Stimulated activated CD8-positive, alpha-beta memory T cell treated with anti-CD3 and anti-CD28 coated beads, Interleukin-7, amount 100 ng/mL, for 48 hours (primary cell): ENCODE results near the gene HNRNPH1.
"Not testable (repeated sequence)": the region's sequence is repeated elsewhere in the genome, so short reads cannot be mapped to it uniquely, and the experiment has no call there.

Source experiments
- DNase-seq, 2 donors: peaks; one replicate each; pipeline ENCODE4 v3.0.0-alpha.2; 2020; ENCODE audit warnings: low read depth in 1 of 2; ENCODE audit errors: extremely low read depth in 1 of 2

The HNRNPH1 gene, protein sequence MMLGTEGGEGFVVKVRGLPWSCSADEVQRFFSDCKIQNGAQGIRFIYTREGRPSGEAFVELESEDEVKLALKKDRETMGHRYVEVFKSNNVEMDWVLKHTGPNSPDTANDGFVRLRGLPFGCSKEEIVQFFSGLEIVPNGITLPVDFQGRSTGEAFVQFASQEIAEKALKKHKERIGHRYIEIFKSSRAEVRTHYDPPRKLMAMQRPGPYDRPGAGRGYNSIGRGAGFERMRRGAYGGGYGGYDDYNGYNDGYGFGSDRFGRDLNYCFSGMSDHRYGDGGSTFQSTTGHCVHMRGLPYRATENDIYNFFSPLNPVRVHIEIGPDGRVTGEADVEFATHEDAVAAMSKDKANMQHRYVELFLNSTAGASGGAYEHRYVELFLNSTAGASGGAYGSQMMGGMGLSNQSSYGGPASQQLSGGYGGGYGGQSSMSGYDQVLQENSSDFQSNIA

DNA sequence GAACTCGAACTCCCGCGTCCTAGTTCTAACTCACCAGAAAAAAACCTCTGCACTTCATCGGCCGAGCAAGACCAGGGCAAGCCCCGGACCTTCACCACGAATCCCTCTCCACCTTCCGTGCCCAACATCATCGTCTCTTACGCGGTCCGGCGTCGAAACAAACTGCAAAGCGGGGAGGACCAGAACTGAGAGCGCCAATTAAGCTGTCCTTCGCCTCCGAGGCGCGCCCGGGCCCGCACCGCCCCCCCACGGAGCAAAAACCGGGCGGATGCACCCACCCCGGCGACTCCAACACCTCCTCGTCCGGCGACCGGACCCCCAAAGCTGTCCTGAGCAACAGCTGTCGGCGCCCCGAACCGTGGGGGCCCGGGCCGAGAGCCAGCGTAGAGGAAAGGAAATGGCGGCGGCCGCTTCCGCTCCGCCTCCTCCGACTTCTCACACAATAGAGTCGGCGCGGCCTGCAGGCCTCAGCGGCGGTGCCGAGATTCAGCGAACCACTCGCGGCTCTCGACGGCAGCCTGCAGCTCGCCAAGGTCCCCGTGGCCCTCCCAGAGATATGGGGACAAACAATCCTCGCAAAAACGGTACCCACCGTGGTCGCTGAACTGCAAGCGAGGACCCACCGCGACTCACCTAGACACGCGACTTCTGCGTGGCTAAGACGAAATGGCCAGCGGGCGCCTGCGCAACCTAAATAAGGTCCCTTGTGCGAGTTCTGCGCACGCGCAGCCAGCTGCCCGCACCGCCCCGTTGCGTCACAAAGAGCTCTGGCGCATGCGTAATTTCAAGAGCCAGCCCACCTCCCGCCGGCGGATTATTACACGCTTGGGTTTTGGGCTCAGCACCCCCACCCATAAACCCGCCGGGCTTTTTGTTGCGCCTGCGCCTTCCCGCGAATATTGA, at the start of gene HNRNPH1:
Gene HNRNPH1 (minus strand): TSS at position 669 of the 903 bp plus-strand sequence. CDS start 538 bp downstream, at position 131.
- peak; percentile 96 to 97 for DNase-seq

DNA sequence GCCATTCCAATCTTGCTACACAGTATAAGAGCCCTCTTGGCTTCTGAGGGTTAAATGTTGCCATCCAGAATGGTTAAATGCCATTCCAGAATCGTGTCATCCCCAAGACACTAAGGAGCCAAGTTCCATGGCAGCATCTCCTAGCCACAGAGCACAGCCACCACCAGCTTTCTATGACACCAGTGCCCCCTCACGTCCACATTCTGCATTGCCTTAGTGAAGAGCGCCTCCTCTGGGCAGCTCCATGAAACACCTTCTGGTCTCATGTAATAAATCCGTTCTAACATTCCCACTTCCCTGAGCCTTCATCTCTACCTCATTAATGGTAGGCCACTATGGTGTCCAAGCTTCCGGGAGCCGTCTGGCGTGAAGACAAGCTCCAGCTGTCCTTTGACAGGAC, 44.9 kb upstream of the HNRNPH1 start:
- no peak for DNase-seq

DNA sequence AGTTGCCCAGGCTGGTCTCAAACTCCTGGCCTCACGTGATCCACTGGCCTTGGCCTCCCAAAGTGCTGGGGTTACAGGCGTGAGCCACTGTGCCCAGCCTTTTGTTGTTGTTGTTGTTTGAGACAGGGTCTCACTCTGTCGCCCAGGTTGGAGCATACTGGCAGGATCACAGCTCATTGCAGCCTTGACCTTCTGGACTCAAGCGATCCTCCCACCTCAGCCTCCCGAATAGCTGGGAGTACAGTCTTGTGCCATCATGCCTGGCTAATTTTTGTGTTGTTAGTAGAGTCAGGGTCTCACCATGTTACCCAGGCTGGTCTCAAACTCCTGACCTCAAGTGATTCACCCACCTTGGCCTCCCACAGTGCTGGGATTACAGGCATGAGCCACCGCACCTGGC, 38.2 kb upstream of the HNRNPH1 start:
- DNase-seq: not testable (repeated sequence)

DNA sequence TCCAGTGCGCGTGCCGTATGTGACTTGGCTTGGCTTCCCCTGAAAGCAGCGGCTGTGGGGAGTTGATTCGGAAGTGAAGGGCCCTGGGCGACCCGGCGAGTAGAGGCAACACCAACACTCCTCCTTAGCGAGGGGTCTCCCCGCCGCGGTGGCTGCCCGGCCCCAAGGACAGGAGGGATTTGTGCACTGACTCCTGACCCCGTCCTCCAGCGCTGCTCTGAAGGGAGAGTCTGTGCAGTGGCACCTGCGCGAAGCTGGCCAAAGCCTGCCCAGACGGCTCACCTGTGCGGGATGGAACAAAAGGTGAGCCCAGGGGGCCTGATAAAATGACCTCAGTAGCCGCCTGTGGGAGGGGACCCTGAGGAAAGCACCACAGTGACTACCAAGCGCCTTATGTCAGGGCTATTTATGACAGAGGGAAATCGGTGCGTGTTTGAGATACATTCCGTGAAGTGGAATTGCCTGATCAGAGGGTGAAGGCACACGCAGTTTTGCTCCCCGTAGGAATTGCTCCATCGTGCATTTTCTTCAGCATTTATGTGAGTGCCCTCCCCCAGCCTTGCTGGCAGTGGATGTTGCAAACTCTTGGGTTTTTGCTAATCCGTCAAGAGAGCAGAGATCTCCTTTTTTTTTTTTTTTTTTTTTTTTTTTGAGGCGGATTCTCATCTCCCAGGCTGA, 34.8 kb upstream of the HNRNPH1 start:
- not testable (repeated sequence) for DNase-seq

DNA sequence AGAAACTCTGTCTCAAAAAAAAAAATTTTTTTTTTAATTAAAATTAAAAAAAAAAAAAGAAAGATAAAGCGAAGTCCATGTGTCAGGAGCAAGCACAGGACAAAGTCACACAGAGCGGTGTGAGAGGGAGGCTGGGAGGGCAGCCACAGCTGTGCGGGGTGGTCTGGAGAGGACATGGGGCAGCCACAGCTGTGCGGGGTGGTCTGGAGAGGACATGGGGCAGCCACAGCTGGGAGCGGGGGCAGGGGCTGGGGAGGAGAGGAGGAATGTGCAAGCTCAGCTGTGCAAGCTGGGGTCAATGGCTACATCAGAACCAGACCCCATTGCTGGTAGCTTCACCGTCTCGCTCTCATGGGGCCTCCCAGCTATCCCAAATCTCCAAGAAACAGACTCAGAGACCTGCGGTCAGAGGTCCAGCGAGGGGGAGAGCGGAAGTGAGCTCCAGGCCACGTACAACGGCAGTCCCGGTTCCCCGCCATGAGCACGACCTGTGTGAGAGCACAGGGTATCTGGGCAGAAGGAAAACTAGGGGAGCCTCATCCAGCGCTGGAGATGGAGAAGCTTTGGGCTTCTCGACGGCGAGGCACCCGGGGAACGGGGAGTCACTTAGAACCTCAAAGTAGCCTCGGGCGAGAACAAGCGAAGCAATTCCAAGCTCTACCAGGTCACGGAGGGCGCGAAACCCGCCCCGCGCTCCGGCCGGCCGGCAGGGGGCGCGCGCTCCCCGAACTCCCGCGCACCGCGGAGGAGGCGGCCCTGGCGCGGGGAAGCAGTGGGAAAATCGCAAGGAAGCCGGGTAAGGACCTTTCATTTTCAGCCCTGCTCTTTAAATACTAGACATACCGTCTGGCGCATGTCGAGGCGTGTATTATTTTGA, 34.1 kb upstream of the HNRNPH1 start:
- not testable (repeated sequence) for DNase-seq

DNA sequence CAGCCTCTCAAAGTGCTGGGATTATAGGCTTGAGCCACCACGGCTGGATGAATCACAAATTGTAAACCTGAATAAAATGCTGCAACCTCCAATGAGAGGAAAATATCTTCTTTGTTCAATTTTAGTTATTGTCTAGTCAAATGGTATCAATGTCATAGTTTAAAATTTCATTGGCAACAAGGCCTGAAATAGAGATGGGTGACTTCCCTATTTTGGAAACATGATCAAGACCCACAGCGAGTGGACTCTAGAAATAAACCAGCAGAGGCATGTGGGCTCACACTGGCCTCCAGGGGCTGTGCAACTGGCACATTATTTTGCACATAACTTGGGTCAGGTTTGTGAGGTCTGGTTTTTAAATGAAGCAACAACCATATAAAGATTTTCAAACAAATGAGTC, 29.7 kb upstream of the HNRNPH1 start:
- not testable (repeated sequence) for DNase-seq

GRCh38 chr5:179650245-179650644, 26.8 kb upstream of the HNRNPH1 start:
- not testable (repeated sequence) for DNase-seq

- not testable (repeated sequence) for DNase-seq
Observed at GRCh38 chr5:179649166-179649703, 25.8 kb upstream of the HNRNPH1 start.

- no peak for DNase-seq
Observed at GRCh38 chr5:179648410-179648809, 24.9 kb upstream of the HNRNPH1 start.

GRCh38 chr5:179644766-179645165, 21.3 kb upstream of the HNRNPH1 start:
- DNase-seq: not testable (repeated sequence)

DNA sequence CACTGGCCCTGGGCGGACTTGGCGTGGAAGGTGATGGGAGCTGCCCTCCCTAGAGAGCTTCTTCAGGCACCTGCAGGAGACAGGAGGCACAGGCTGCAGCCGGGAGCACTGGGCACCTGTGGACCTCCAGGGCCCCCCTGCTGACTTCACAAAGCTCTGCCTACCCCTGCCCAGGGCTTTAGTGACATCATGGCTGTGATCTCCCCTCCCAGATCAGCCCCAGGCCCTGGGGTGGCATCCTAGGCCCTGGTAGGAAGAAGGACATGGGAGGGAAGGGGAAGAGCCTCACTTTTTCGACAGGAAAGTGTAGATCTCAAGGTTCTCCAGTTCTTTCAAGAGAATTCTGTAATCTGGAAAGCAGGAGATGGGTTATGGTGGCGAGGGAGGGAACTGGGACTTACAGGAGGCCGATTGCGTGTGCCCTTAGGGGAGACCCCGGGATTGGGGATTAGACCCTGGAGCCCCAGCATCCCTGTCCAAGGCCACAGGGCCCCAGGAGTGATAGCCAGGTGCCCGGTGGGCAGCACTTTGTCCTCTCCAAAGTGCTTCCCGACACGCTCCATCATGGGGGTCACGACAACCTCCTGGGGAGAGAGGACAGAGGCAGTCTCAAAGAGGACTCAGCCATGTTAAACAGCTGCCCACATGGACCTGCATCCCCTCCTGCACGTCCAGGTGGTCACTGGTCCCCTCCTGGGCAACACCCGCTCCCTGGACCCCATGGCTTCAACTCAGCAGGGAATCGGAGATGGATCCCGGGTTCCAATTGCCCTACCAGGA, 19.9 kb upstream of the HNRNPH1 start:
- not testable (repeated sequence) for DNase-seq

DNA sequence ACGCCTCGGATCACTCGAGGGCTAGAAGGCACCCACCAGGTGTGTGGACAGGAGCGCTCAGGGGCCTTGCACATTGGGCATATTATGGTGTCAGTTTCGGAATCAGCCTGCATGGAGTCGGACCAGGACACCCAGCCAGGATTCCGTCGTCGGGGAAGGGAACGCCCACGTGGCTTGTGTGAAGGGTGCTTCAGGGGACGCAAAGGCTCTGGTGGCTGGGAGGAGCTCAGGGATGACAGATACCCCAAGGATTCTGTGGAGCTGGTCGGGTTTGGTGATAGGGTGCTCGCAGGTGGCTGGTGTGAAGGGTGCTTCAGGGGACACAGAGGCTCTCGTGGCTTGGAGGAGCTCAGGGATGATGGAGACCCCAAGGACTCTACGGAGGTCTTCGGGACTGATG, 19.2 kb upstream of the HNRNPH1 start:
- DNase-seq: not testable (repeated sequence)

DNA sequence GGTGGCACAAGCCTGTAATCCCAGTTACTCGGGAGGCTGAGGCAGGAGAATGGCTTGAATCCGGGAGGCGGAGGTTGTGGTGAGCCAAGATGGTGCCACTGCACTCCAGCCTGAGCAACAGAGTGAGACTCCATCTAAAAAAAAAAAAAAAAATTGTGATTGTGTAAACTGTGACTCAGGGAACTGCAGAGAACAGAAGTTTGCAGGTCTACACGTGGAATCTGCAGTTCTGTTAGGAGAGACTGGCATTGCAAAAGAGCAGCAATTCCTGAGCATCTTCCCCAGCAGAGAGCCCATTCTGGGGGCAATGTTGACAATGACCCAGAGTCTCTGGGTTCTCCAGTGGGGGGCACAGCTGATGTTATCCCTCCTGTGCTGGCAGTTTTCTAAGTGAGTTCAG, 18.3 kb upstream of the HNRNPH1 start:
- not testable (repeated sequence) for DNase-seq

DNA sequence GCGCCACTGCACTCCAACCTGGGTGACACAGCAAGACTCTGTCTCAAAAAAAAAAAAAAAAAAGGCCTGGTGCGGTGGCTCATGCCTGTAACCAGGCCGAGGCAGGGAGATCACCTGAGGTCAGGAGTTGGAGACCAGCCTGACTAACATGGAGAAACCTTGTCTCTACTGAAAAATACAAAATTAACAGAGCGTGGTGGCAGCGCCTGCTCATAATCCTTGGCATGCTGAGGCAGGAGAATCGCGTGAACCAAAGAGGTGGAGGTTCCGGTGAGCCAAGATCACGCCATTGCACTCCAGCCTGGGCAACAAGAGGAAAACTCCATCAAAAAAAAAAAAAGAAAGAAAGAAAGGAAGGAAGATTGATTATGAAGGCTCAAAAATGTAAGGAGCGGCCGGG, 15.8 kb upstream of the HNRNPH1 start:
- DNase-seq: not testable (repeated sequence)

- DNase-seq: not testable (repeated sequence)
Observed at GRCh38 chr5:179634370-179635172, 11.1 kb upstream of the HNRNPH1 start.

- not testable (repeated sequence) for DNase-seq
Observed at GRCh38 chr5:179633501-179634369, 10.3 kb upstream of the HNRNPH1 start.

- no peak for DNase-seq
Observed at GRCh38 chr5:179624841-179625271, 1.4 kb upstream of the HNRNPH1 start.
